Liver (tissue), 3 donors: ENCODE data around the gene SEC14L3.

Source experiments
- FOXA1 ChIP-seq: IDR thresholded peaks from 2 replicates; pipeline ENCODE4 v1.6.1; 2016; ENCODE audit warnings: antibody characterized with exemption
- FOXA2 ChIP-seq: IDR thresholded peaks from 2 replicates; pipeline ENCODE4 v1.6.1; 2016; ENCODE audit warnings: antibody characterized with exemption
- GABPA ChIP-seq, 2 donors: IDR thresholded peaks in 1 of 2; conservative IDR thresholded peaks in 1 of 2; 2 replicates each; pipeline ENCODE4 v1.6.1; 2016; ENCODE audit warnings: antibody characterized with exemption in 2 of 2, mild to moderate bottlenecking in 1 of 2, moderate library complexity in 1 of 2
- HNF4A ChIP-seq, 2 donors: conservative IDR thresholded peaks; 2 replicates each; pipeline ENCODE4 v1.6.1; 2016; ENCODE audit warnings: antibody characterized with exemption in 2 of 2, mild to moderate bottlenecking in 2 of 2
- HNF4G ChIP-seq: IDR thresholded peaks from 2 replicates; pipeline ENCODE4 v1.6.1; 2016; ENCODE audit warnings: antibody characterized with exemption
- JUND ChIP-seq, 2 donors: IDR thresholded peaks; 2 replicates each; pipeline ENCODE4 v1.6.1; 2016; ENCODE audit warnings: antibody characterized with exemption in 2 of 2
- MAX ChIP-seq: IDR thresholded peaks from 2 replicates; pipeline ENCODE4 v1.6.1; 2016; ENCODE audit warnings: antibody characterized with exemption
- RAD21 ChIP-seq, 2 donors: IDR thresholded peaks; 2 replicates each; pipeline ENCODE4 v1.6.1; 2016; ENCODE audit warnings: antibody characterized with exemption in 2 of 2, mild to moderate bottlenecking in 2 of 2
- RXRA ChIP-seq, 2 donors: IDR thresholded peaks; 2 replicates each; pipeline ENCODE4 v1.6.1; 2017 to 2018; ENCODE audit warnings: antibody characterized with exemption in 2 of 2, mild to moderate bottlenecking in 1 of 2
- SP1 ChIP-seq: IDR thresholded peaks from 2 replicates; pipeline ENCODE4 v1.6.1; 2018; ENCODE audit warnings: antibody characterized with exemption, mild to moderate bottlenecking
- TAF1 ChIP-seq: conservative IDR thresholded peaks from 2 replicates; pipeline ENCODE4 v1.6.1; 2016; ENCODE audit warnings: antibody characterized with exemption, mild to moderate bottlenecking
- ZBTB33 ChIP-seq: IDR thresholded peaks from 2 replicates; pipeline ENCODE4 v1.6.1; 2016; ENCODE audit warnings: antibody characterized with exemption
- TF ChIP-seq, protein P1 (sequence below): fragments of 150-350 bp; IDR thresholded peaks from 2 replicates; pipeline ENCODE4 v1.5.1; 2017; ENCODE audit warnings: improper control_type of control experiment, low read depth, low read length; ENCODE audit not compliant: missing input control
- TF ChIP-seq, protein P2 (sequence below): IDR thresholded peaks from 2 replicates; pipeline ENCODE4 v1.6.1; 2016; ENCODE audit warnings: antibody characterized with exemption, mild to moderate bottlenecking
- donor health status: healthy.
- donor health status: healthy.

DNA sequence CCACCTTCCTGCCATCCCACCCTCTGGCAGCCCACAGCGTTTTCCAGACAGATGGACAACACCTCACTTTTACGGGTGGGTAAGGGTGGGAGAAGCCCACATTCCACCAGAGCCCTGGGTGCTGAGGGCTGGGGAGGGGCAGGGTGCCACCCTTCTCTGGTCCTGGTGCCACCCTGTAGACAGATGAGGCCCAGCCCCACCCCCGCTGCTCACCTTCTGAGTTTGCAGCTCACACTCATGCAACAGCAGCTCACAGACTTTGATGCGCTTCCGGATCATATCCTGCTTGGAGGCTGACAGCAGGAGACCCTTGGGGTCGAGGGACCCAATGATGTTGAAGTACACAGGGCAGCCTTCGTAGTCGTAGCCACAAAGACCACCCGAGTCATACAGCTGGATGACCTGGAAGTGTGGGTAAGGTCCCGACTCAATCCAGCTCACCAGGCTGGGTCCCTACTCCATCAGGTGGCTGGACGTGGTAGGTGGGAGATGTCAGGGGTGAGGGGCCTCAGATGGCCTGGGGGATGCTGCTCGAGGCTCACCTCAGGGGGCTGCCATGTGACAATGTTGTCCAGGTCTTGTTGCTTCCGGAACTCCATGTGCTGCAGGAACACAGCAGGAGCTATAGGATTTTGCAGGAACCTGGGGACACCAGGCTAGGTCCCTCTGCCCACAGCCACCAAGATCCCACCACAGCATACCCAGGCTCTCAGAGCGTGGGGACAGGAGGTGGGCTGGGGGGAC, 23.4 kb upstream of the SEC14L3 start:
- TF ChIP-seq, protein P1, sequence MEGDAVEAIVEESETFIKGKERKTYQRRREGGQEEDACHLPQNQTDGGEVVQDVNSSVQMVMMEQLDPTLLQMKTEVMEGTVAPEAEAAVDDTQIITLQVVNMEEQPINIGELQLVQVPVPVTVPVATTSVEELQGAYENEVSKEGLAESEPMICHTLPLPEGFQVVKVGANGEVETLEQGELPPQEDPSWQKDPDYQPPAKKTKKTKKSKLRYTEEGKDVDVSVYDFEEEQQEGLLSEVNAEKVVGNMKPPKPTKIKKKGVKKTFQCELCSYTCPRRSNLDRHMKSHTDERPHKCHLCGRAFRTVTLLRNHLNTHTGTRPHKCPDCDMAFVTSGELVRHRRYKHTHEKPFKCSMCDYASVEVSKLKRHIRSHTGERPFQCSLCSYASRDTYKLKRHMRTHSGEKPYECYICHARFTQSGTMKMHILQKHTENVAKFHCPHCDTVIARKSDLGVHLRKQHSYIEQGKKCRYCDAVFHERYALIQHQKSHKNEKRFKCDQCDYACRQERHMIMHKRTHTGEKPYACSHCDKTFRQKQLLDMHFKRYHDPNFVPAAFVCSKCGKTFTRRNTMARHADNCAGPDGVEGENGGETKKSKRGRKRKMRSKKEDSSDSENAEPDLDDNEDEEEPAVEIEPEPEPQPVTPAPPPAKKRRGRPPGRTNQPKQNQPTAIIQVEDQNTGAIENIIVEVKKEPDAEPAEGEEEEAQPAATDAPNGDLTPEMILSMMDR, result no peak
- no peak for TF ChIP-seq MAX
- TF ChIP-seq SP1, result no peak
- no peak for TF ChIP-seq GABPA (IDR thresholded peaks at IDR 0.05 in 1 of 2, conservative IDR thresholded peaks at IDR 0.05 in 1 of 2)
- TF ChIP-seq ZBTB33, result no peak
- TF ChIP-seq, protein P2, sequence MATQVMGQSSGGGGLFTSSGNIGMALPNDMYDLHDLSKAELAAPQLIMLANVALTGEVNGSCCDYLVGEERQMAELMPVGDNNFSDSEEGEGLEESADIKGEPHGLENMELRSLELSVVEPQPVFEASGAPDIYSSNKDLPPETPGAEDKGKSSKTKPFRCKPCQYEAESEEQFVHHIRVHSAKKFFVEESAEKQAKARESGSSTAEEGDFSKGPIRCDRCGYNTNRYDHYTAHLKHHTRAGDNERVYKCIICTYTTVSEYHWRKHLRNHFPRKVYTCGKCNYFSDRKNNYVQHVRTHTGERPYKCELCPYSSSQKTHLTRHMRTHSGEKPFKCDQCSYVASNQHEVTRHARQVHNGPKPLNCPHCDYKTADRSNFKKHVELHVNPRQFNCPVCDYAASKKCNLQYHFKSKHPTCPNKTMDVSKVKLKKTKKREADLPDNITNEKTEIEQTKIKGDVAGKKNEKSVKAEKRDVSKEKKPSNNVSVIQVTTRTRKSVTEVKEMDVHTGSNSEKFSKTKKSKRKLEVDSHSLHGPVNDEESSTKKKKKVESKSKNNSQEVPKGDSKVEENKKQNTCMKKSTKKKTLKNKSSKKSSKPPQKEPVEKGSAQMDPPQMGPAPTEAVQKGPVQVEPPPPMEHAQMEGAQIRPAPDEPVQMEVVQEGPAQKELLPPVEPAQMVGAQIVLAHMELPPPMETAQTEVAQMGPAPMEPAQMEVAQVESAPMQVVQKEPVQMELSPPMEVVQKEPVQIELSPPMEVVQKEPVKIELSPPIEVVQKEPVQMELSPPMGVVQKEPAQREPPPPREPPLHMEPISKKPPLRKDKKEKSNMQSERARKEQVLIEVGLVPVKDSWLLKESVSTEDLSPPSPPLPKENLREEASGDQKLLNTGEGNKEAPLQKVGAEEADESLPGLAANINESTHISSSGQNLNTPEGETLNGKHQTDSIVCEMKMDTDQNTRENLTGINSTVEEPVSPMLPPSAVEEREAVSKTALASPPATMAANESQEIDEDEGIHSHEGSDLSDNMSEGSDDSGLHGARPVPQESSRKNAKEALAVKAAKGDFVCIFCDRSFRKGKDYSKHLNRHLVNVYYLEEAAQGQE, result no peak
- no peak for TF ChIP-seq JUND (IDR thresholded peaks at IDR 0.05)
- TF ChIP-seq HNF4G, result no peak
- TF ChIP-seq FOXA1, result no peak
- no peak for TF ChIP-seq HNF4A (conservative IDR thresholded peaks at IDR 0.05)
- no peak for TF ChIP-seq TAF1
- TF ChIP-seq RXRA (IDR thresholded peaks at IDR 0.05), result no peak
- no peak for TF ChIP-seq RAD21 (IDR thresholded peaks at IDR 0.05)
- no peak for TF ChIP-seq FOXA2
